ENCODE measurements around the gene MADD.

- no peak for TF ChIP-seq EZH2 (IDR thresholded peaks at IDR 0.05; ENCODE audit: borderline replicate concordance, low read depth, low read length, severe bottlenecking)
- no peak for TF ChIP-seq CTCF (IDR thresholded peaks at IDR 0.05; ENCODE audit: borderline replicate concordance, extremely low read depth, low read length, poor library complexity, severe bottlenecking)
Observed at GRCh38 chr11:47264521-47264920, 5.4 kb upstream of the MADD start.

Measured in DND-41 (cell line).